PC-9 (cell line): ENCODE measurements around the gene DNAJC30. TPM values are rescaled to one million over a fixed set of nuclear protein-coding genes. Genes with fewer than 3 reads are reported as not detected.

Experiments used
- BruUV-seq: library from RNA; stranded (reverse); fragments of 400-500 nt; replicated peaks from 2 replicates; lab custom pipeline; 2021; lab: Mats Ljungman, UMichigan
- CTCF ChIA-PET: fragments of 300-600 bp; sonication (Branson Sonifier 250); formaldehyde crosslinking; loops from one replicate; lab custom pipeline; 2022; ENCODE audit warnings: antibody characterized with exemption; lab: Charles Lee
- POLR2A ChIA-PET: fragments of 300-600 bp; sonication (Branson Sonifier 250); formaldehyde crosslinking; loops from one replicate; lab custom pipeline; 2022; ENCODE audit warnings: antibody characterized with exemption; ENCODE audit not compliant: unreplicated experiment; lab: Charles Lee
- DNase-seq, 2 experiments: peaks; one replicate each; pipeline versions ENCODE4 v3.0.0 to v3.0.0-alpha.2; 2015 to 2022; ENCODE audit warnings: mixed read lengths in 1 of 2
- H2AFZ ChIP-seq: fragments of 200-600 bp; sonication (generic); 2 replicates; pipeline ENCODE4 v1.8.1; 2017; ENCODE audit warnings: antibody characterized with exemption
- H3F3A ChIP-seq: fragments of 200-600 bp; sonication (generic); 2 replicates; pipeline ENCODE4 v1.8.1; 2017; ENCODE audit warnings: antibody characterized with exemption, mild to moderate bottlenecking, low read depth; ENCODE audit not compliant: insufficient read depth
- H3K27ac ChIP-seq: fragments of 200-600 bp; sonication (generic); 2 replicates; pipeline ENCODE4 v1.6.1; 2016; ENCODE audit warnings: mixed run types
- H3K27me3 ChIP-seq: fragments of 200-600 bp; sonication (generic); 2 replicates; pipeline ENCODE4 v1.6.1; 2016; ENCODE audit warnings: low read depth, mixed run types; ENCODE audit not compliant: insufficient read depth
- H3K36me3 ChIP-seq: fragments of 200-600 bp; sonication (generic); 2 replicates; pipeline ENCODE4 v1.6.1; 2016; ENCODE audit warnings: low read depth, mixed run types
- H3K4me1 ChIP-seq: fragments of 200-600 bp; sonication (generic); replicated peaks from 2 replicates; pipeline ENCODE4 v1.6.1; 2016; ENCODE audit warnings: mixed run types; ENCODE audit not compliant: insufficient read depth
- H3K4me2 ChIP-seq: fragments of 200-600 bp; sonication (generic); 2 replicates; pipeline ENCODE4 v1.6.1; 2017; ENCODE audit warnings: mixed run types
- H3K4me3 ChIP-seq: fragments of 200-600 bp; sonication (generic); 2 replicates; pipeline ENCODE4 v1.6.1; 2016; ENCODE audit warnings: mixed run types
- H3K79me2 ChIP-seq: fragments of 200-600 bp; sonication (generic); 2 replicates; pipeline ENCODE4 v1.6.1; 2017; ENCODE audit warnings: low read depth, mixed run types
- H3K9me2 ChIP-seq: fragments of 200-600 bp; sonication (generic); 2 replicates; pipeline ENCODE4 v1.8.1; 2017; ENCODE audit warnings: mild to moderate bottlenecking; ENCODE audit not compliant: insufficient read depth
- H3K9me3 ChIP-seq: fragments of 200-600 bp; sonication (generic); 2 replicates; pipeline ENCODE4 v1.8.1; 2016; ENCODE audit warnings: low read depth; ENCODE audit not compliant: insufficient read depth
- H4K20me1 ChIP-seq: fragments of 200-600 bp; sonication (generic); 2 replicates; pipeline ENCODE4 v1.8.1; 2017; ENCODE audit not compliant: insufficient read depth
- EZH2 ChIP-seq: fragments of 200-600 bp; sonication (generic); IDR thresholded peaks from 2 replicates; pipeline ENCODE4 v1.8.0; 2017; ENCODE audit warnings: antibody characterized with exemption, low read depth
- intact Hi-C: fragments of 100-400 bp; cut with micrococcal nuclease; formaldehyde crosslinking; loops from one replicate; pipeline ENCODE4 v1.10.0; 2022; ENCODE audit not compliant: unreplicated experiment
- total RNA-seq: library from RNA; stranded (reverse); gene quantifications from 2 replicates; pipeline ENCODE4 v1.2.3, GENCODE V29; 2021
- TF ChIP-seq, protein P1 (sequence below): fragments of 200-600 bp; sonication (generic); conservative IDR thresholded peaks from 2 replicates; pipeline ENCODE4 v1.6.1; 2017; ENCODE audit warnings: mixed run types, antibody characterized with exemption, mild to moderate bottlenecking, moderate library complexity

Gene DNAJC30
- total RNA-seq, 1 experiment from 2014 or later: 9.5 TPM

DNA sequence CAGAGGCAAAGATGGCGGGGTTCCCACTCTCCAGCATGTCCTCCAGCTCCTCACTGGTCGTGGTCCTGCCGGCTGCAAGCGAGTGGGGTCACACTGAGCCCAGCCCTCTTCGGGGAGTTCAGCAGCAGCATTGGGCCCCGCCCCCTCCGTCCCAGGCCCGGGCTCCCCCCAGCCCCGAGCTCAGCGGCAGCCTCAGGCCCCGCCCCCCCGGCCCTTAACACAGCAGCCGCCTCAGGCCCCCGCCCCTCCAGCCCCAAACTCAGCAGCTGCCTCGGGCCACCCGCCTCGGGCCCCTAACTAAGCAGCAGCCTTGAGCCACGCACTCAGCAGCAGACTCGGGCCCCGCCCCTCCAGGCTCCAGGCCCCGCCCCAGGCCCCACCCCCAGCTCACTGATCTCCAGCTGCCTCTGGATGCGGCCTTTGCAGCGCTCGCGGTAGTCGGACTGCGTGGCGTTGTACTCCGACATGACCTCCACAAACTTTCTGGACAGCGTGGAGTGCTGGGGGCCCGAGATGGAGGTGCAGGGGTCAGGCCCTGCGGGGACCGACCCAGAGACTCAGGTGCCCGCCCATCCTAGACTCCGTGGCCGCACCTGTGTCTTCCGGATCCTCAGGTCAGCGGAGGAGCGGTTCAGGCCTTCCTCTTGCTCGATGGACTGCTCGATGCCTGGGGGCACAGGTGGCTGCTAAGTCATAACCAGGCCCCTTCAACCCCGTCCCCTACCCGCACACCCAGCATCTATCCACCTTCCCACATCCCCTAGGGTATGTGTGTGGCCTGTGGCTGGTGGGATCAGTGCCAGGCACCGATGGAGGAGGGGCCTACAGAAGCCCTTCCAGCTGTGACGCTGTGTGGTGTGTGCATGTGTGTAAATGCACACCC is 20.7 kb upstream of the DNAJC30 start:
- TF ChIP-seq, protein P1, sequence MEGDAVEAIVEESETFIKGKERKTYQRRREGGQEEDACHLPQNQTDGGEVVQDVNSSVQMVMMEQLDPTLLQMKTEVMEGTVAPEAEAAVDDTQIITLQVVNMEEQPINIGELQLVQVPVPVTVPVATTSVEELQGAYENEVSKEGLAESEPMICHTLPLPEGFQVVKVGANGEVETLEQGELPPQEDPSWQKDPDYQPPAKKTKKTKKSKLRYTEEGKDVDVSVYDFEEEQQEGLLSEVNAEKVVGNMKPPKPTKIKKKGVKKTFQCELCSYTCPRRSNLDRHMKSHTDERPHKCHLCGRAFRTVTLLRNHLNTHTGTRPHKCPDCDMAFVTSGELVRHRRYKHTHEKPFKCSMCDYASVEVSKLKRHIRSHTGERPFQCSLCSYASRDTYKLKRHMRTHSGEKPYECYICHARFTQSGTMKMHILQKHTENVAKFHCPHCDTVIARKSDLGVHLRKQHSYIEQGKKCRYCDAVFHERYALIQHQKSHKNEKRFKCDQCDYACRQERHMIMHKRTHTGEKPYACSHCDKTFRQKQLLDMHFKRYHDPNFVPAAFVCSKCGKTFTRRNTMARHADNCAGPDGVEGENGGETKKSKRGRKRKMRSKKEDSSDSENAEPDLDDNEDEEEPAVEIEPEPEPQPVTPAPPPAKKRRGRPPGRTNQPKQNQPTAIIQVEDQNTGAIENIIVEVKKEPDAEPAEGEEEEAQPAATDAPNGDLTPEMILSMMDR: no peak
- Histone ChIP-seq H3K4me3 (no peak overlapping the region), H3K36me3 (peaks cover 27% of the 10 kb centered on the region; the same call in 1 of the 2 replicates), H3K9me3 (no peaks in the 10 kb centered on the region), H3K4me2 (no peak overlapping the region), H3K4me1 (peaks cover 34% of the 10 kb centered on the region), H3K79me2 (peaks cover 12% of the 10 kb centered on the region), H4K20me1 (0 out of 2 replicates have a peak, but pooled peaks cover 18% of the 10 kb centered on the region), H3K27me3 (no peaks in the 10 kb centered on the region), H2AFZ (no peak overlapping the region), H3F3A (peaks cover 80% of the 10 kb centered on the region), H3K27ac (no peak overlapping the region), H3K9me2 (no peaks in the 10 kb centered on the region)
- BruUV-seq: no TSS peak
- CTCF ChIA-PET: no interaction called here
- DNase-seq: peak in 1 of 2 experiments; percentile 15
- POLR2A ChIA-PET: interaction anchor here (0.5 to 0.6 kb wide), 2 partner anchors 21 to 59 kb away, joined by 3 to 4 read pairs; no protein-coding TSS in a partner anchor
- intact Hi-C loops: no loop called here

DNA sequence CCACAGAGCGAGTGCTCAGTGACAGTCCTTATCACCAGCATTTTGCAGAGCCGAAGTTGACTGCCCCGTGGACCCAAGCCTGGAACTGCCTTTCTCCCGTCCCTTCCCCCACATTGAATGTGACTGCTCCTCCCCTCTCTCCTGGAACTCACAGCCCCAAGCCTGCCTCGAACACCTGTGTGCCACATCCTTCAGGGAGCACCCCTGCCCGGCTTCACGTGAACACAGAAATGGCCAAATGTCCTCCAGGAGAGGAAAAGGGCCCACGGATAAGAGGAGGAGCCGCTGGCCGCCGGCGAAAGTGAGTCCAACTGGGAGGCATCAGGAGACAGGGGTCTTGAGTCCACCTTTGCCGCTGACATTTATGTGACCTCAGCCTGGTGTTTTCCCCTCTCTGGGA is 20.0 kb upstream of the DNAJC30 start:
- TF ChIP-seq, protein P1: no peak
- TF ChIP-seq EZH2: no peak
- H3K79me2 ChIP-seq: peaks cover 8% of the 10 kb centered on the region
- no peaks in the 10 kb centered on the region for H3K9me2 ChIP-seq
- intact Hi-C loops: no loop called here
- no peak overlapping the region for H3K4me3 ChIP-seq
- H2AFZ ChIP-seq: no peak overlapping the region
- no peaks in the 10 kb centered on the region for H3K9me3 ChIP-seq
- H3K27ac ChIP-seq: no peak overlapping the region
- no peak overlapping the region for H3K4me2 ChIP-seq
- no peak for DNase-seq
- POLR2A ChIA-PET: interaction anchor here (0.9 kb wide), 1 partner anchor 152 kb away, joined by 6 read pairs; no protein-coding TSS in a partner anchor
- H3K4me1 ChIP-seq: peaks cover 30% of the 10 kb centered on the region
- CTCF ChIA-PET: no interaction called here
- peaks cover 80% of the 10 kb centered on the region for H3F3A ChIP-seq
- H4K20me1 ChIP-seq: 0 out of 2 replicates have a peak, but pooled peaks cover 14% of the 10 kb centered on the region
- H3K27me3 ChIP-seq: no peaks in the 10 kb centered on the region
- peaks cover 23% of the 10 kb centered on the region; the same call in 1 of the 2 replicates for H3K36me3 ChIP-seq
- no TSS peak for BruUV-seq

DNA sequence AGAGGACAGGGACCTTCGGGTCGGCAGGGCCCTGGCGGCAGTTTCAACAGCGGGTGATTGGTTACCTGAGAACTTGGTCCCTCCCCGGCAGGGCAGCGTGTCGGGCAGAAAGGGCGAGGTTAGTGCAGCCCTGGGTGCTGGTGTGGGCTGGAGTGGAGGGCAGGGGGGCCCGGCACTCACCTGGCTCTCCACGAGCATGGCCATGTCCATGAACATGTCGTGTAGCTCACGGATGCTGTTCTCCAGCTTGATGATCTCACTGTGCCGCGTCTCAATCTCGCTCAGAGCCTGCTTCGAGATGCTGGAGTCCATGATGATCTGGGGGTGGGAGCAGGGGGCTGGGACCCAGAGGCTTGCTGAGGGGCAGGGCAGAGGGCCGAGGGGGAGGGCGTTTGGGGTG is 19.4 kb upstream of the DNAJC30 start:
- Histone ChIP-seq H3K36me3 (peaks cover 23% of the 10 kb centered on the region; the same call in 1 of the 2 replicates), H3F3A (peaks cover 80% of the 10 kb centered on the region), H3K4me1 (peaks cover 26% of the 10 kb centered on the region), H3K4me2 (no peak overlapping the region), H3K79me2 (peaks cover 8% of the 10 kb centered on the region), H3K9me2 (no peaks in the 10 kb centered on the region), H4K20me1 (0 out of 2 replicates have a peak, but pooled peaks cover 14% of the 10 kb centered on the region), H3K27ac (no peak overlapping the region), H3K9me3 (no peaks in the 10 kb centered on the region), H3K4me3 (no peak overlapping the region), H2AFZ (no peak overlapping the region), H3K27me3 (no peaks in the 10 kb centered on the region)
- POLR2A ChIA-PET: interaction anchor here (0.7 to 0.9 kb wide), 2 partner anchors 15 to 153 kb away, joined by 4 to 6 read pairs; no protein-coding TSS in a partner anchor
- intact Hi-C loops: no loop called here
- TF ChIP-seq, protein P1: no peak
- no peak for TF ChIP-seq EZH2
- CTCF ChIA-PET: no interaction called here
- DNase-seq: peak in 1 of 2 experiments; percentile 16
- no TSS peak for BruUV-seq
